ENCODE data around the gene TLE7. TPM values are rescaled to one million over a fixed set of nuclear protein-coding genes. Genes with fewer than 3 reads are reported as not detected.

The TLE7 gene
- total RNA-seq, 2 experiments from 2014 or later: not detected

GRCh38 chr16:71489122-71489521 lies 47.3 kb upstream of the TLE7 start, which contains the start of gene ZNF19:
TSS of gene ZNF19 (minus strand) at chr16:71489324. CDS start at chr16:71482114, 7,210 bp downstream.
- no peak for TF ChIP-seq EZH2phosphoT487 (IDR thresholded peaks at IDR 0.05; ENCODE audit: borderline replicate concordance, low read depth, low read length)
- no peak for TF ChIP-seq CTCF (conservative IDR thresholded peaks at IDR 0.05; ENCODE audit: low read length)
- H3K36me3 ChIP-seq (ENCODE audit: insufficient read depth, low read length): no peaks in the 10 kb centered on the region
- no peaks in the 10 kb centered on the region for H4K20me1 ChIP-seq (ENCODE audit: insufficient read depth, low read length)
- CTCF ChIA-PET (ENCODE audit: unreplicated experiment): no interaction called here
- DNase-seq (ENCODE audit: low spot score): no peak
- no peak within 1 kb of the TSS for H3K4me3 ChIP-seq (ENCODE audit: low read depth, low read length, poor library complexity, severe bottlenecking)
- H3K9me3 ChIP-seq (ENCODE audit: low read length): no peaks in the 10 kb centered on the region
- H3K9me2 ChIP-seq (ENCODE audit: insufficient read depth, low read length): no peaks in the 10 kb centered on the region
- H3K79me2 ChIP-seq (ENCODE audit: insufficient read depth, low read depth, low read length): no peaks in the 10 kb centered on the region
- no peaks in the 10 kb centered on the region for H3K4me1 ChIP-seq (ENCODE audit: insufficient read depth, low read length, poor library complexity, severe bottlenecking)
- H3K27ac ChIP-seq (ENCODE audit: low read depth, low read length, poor library complexity, severe bottlenecking): no peak within 1 kb of the TSS
- POLR2A ChIA-PET: no interaction called here
- no peak within 1 kb of the TSS for H3K4me2 ChIP-seq (ENCODE audit: low read length)
- intact Hi-C loops (cut with micrococcal nuclease; ENCODE audit: unreplicated experiment): no loop called here
- BruUV-seq (replicated peaks): no TSS peak
- no peak within 1 kb of the TSS for H2AFZ ChIP-seq (ENCODE audit: low read length)

DNA sequence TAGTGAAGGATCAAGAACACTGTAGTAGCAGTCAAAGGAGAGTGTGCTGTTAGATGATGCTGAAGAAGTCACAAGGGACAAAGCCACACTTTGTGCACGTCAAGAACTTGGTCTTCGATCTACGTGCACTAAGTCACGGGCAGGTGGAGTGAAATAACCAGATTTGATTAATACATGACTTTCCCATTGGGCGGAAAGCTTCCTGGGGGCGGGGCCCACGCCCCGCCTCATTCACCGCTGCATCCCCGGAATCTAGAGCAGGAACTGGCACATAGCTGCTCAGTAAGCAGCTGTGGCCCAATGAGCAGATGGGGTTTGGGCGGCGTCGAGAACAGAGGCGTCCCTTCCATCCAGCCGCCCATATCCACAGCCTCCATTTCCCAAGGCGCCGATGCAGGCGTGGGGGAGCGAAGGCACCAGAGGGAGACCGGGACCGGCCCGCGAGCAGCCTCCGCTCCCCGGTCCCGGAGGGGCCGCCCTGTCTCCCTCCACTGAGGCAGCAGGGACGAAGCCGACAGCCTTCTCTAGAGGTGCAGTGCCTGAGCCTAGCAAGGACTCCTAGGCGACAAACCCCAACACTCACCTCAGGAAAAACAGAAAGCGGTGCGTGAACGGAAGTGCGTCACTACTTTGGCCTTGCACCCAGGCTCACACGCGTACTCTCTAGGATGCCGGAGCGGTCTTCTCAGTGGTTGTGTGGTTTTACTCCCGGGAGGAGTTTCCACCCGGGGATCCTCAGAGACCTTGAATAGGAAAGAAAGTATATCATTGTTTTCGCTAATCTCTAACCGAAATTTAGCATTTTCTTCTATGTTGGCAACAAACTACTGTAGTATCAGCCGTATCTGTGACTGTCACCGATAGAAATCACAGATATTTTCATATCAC lies 42.4 kb upstream of the TLE7 start:
- H3K4me3 ChIP-seq (ENCODE audit: low read depth, low read length, poor library complexity, severe bottlenecking): peak overlapping the region; percentile 92
- no peaks in the 10 kb centered on the region for H3K79me2 ChIP-seq (ENCODE audit: insufficient read depth, low read depth, low read length)
- H3K9me3 ChIP-seq (ENCODE audit: low read length): no peaks in the 10 kb centered on the region
- ChIA-PET CTCF (ENCODE audit: unreplicated experiment) (interaction anchor here (0.6 kb wide), 1 partner anchor 16 kb away, joined by 3 read pairs; no protein-coding TSS in a partner anchor), POLR2A (interaction anchor here (0.9 to 1.0 kb wide), 3 partner anchors 20 to 22 kb away, joined by 3 read pairs; partner anchors contain the start of gene ZNF23)
- H3K27ac ChIP-seq (ENCODE audit: low read depth, low read length, poor library complexity, severe bottlenecking): peak overlapping the region; percentile 74
- no peak for TF ChIP-seq EZH2phosphoT487 (IDR thresholded peaks at IDR 0.05; ENCODE audit: borderline replicate concordance, low read depth, low read length)
- no peak for TF ChIP-seq CTCF (conservative IDR thresholded peaks at IDR 0.05; ENCODE audit: low read length)
- BruUV-seq (replicated peaks): TSS peak; percentile 71
- no peaks in the 10 kb centered on the region for H3K9me2 ChIP-seq (ENCODE audit: insufficient read depth, low read length)
- intact Hi-C loops (cut with micrococcal nuclease; ENCODE audit: unreplicated experiment): loop anchor here (1.0 kb wide), 1 partner anchor 22 kb away; the partner anchor contains the start of gene ZNF23
- H2AFZ ChIP-seq (ENCODE audit: low read length): peak overlapping the region; percentile 96
- H3K36me3 ChIP-seq (ENCODE audit: insufficient read depth, low read length): no peaks in the 10 kb centered on the region
- H3K4me1 ChIP-seq (ENCODE audit: insufficient read depth, low read length, poor library complexity, severe bottlenecking): peaks cover 8% of the 10 kb centered on the region
- peak; percentile 90 for DNase-seq (ENCODE audit: low spot score)
- peak overlapping the region; percentile 68 for H3K4me2 ChIP-seq (ENCODE audit: low read length)
- H4K20me1 ChIP-seq (ENCODE audit: insufficient read depth, low read length): no peaks in the 10 kb centered on the region; the same call in 1 of the 2 replicates

Measured in OCI-LY7 (cell line).